GM18861 (cell line): ENCODE measurements around the gene SMC3.
"Not testable (repeated sequence)": the region's sequence is repeated elsewhere in the genome, so short reads cannot be mapped to it uniquely, and the experiment has no call there.

Experiments
- ATAC-seq: cut with Tn5 transposase; IDR thresholded peaks from one replicate; pipeline ENCODE4 v1.9.1; 2021; ENCODE audit not compliant: unreplicated experiment

The SMC3 gene

DNA sequence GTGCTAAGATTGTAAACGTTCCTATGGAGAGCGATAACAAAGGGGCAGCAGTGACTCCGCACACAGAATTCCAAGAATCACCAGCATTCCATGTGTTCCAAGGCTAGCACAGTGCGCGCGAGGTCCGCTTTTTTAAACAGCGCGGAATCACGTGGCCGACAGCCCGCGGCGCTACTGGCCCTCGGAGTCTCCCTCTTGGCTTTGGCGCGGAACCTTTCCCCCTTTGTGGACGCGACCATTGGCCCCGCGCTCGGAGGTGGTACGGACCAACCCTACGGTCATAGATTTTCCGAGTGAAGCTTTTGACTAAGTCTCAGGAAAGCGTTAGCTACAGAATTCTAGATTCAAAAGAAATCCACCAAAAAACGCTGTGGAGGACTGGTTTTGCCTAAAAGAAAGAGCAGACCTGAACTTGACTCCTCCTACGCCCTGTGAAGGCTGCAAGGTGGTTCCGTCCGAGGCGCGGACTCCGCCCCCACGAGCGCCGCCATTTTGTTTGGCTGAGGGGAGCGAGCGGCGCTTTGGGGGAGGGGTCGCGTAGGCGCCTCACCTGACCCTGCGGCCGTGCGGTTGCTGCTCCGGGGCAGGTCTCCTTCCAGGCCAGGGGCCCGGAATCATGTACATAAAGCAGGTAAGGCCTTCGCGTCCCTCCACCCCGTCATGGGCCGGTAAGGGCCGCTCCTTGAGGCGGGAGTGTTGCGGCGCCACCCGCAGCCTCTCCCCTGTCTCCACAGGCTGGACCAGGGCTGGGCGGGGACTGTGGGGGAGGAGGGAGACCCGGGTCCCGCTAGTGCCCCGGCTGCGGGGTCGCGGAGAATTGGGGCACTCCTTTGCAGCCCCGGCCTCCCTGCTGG, at the start of gene SMC3:
SMC3 (plus strand) TSS at position 495 of the 854 bp plus-strand sequence; CDS start at position 617, 122 bp downstream.
- ATAC-seq, result peak; percentile 82

DNA sequence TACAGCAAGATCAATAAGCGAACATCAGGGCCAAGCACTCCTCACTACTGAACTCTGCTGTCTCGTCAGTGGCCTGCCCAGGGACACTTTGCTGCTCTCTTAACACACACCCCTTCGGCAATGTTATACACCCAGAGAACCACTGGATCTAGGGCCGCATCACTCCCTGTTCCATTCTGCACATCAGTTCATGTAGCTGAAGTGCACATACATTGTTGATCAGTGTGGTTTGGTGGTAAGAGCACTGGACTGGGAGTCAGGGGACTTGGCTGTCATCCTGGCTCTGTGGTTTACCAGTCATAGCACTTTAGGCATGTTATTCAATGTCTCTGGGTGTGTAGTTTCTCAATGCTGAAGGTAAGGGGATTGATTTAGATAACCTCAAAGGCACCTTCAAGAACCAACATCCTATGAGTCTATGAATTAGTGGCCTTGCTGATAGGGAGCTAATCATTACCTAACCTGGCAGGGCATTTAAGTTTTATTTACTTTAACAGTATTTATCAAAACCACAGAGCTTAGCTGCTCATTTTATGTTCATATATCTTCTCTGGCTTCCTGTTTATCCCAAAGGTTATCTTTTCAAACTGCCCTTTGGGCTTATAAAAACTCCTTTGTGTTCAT, 45.0 kb upstream of the SMC3 start:
- ATAC-seq, result peak; percentile 57

DNA sequence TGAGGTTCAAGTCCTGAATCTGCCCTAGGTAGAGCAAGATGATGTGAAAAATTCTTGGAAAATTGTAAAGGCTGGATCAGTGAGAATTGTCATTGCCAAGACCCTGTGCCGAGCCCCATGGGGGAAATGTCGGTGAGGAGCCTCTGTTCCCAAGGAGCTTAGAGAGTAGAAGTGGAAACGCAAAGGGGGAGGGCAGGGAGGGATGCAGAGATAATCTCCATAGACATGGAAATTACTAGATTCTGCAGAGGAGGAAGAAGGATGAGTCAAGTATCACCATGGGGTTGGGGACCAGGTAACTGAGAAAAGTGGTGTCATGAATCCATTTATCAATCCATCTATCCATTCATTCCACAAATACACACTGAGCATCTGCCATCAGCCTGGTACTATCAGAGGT, 43.8 kb upstream of the SMC3 start:
- no peak for ATAC-seq

DNA sequence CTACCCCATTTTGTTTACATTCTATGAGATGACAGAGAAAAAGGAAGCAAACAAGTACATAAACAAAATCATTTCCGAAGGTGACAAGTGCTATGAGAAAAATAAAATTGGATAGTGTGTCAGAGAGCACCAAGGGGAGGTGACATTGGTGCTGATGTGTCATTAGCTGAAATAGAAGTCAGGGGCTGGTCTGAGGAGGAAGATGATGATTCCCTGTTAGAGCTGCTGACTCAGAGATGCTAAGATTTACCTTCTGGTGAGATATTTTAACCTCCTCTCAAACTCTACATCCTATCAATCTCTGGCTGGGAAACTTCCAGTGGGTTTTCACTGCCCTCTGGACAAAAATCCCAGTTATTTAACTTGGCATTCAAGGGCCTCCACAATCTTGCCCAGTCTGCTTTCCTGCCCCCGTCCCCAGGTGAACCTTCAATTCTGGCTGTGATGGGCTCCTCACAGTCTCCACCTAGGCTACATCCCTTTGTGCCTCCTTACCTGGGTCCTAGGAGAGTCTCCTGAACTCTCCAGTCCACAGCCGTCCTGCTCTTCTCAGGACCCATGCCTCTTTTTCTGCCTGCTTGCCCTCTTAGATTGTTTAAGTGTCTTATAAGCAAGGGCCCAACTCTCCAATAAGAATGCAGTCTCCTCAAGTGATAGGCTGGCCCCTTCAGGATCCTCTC, 43.2 kb upstream of the SMC3 start:
- ATAC-seq, result no peak

DNA sequence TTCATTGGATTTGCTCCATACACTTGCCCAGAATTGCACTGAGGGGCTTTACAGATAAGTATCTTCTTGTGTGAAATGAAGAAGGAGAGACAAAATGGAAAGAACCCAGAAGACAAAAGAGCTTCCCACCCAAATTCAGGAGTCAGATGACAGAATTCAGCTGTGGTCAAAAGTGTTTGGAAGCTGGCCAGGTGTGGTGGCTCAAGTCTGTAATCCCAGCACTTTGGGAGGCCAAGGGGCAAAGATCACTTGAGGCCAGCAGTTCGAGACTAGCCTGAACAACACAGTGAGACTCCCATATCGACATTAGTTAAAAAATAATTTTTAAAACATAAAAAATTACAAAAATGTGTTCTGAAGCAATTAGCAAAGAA, 42.6 kb upstream of the SMC3 start:
- ATAC-seq, result no peak

DNA sequence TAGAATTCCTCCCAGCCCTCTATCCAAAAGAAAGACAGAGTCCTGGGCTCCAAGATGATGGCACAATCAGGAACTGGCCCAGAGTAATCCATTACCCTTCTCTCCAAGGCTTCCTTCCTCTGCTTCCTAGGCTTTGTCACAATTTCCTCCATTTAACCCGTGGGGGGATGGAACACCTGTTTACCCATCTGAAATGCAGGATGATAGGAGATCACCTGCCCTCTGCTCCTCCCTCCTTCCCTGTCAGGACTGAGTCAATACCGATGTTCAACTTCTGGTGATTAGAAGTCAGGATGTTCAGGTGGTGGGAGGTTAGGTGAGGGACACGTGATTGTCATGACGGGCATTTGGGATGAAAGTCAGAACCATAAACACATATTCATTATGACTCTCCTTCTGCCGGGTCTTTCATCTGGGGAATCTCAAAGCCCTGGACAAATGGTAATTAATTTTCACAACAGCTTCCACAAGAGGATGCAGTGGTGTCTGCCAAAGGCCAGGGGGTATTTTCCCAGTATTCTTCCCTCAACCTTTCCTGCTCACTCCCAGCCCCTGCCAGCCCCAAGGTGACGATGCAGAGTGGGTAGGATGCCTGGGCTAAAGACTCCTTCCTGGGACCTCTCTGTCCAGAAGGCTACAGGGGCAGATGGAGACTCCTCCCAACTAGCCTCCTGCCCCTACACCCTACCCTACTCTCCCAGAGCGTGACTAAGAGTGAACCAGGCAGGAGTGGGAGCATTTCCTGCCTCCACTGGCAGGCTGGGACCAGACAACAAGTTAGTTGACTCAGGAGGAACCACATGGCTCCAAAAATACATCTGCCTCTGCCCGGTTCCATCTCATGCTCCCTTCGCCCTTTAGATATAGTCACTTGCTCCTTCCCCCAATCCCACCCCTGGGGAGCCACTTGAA, 41.9 kb upstream of the SMC3 start:
- no peak for ATAC-seq

DNA sequence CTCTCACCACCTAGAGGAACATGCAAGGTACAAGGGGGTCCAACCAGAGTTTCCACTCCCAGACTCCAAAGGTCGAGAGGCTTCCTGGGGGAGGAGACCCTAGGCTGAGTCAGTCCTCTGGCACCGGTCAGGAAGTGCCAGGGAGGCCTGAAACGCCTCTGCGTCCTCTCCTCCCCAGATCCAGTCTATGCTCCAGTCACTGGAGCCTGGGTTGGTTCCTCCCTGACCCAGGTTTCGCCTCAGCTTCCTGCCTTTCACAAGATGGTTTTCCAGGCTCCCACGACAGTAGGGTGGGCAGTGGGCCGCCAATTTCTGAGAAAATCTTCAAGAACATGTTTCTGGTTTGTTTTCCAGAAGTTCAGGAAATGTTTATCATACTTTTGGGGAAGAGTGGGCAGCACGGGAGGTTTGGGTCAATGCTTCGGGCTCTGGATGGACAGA, 39.7 kb upstream of the SMC3 start:
- ATAC-seq, result no peak

DNA sequence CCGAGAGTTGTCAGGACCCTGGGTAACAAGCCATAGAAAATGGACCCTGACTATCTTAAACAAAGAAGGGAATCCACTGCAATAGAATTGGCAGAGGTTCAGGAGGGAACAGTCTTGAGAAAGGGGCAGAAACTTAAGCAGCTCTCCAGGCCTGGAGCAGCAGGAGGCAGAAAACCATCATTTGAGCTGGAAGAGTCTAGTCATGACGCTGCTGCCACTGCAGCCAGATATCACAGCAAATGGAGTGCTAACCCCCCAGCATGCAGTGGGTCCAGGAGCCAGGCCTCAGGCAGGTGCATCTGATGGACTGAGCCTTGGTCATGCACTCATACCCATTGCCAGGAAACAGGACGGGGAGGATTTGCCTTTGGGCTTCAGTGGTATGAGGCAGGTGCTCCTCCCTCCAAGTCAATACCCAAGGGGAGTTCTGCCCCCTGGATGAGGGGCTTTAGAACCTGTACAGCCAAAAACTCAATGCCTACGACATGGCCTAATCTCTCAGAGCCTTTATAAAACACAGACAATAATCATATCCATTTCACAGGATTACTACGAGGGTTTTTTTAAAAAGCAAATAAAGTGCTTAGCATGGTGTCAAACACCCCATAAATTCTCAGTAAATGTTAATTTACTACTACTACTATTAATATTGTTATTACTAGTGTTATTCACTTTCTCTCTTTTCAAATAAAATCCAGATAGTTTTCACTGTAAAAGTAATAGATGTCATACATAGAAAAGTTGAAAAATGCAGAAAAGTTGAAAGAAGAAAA, 39.1 kb upstream of the SMC3 start:
- ATAC-seq, result peak; percentile 13

DNA sequence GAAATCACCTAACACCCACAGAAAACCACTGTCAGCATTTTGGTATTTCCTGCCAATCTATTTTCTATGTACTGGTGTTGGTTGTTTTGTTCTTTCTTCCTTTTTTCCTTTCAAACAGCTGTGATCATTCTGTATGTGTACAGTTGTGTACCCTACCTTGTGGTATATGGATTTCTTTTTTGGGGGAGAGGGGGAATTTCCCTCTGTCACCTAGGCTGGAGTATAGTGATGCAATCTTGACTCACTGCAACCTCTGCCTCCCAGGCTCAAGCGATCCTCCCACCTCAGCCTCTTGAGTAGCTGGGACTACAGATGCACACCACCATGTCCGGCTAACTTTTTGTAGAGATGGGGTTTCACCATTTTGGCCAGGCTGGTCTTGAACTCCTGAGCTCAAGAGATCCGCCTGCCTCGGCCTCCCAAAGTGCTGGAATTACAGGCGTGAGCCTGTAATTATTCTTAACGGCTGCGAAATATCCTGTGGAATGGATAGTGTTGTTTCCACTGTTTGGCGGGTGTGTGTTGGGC, 38.4 kb upstream of the SMC3 start:
- ATAC-seq, result peak; percentile 71

DNA sequence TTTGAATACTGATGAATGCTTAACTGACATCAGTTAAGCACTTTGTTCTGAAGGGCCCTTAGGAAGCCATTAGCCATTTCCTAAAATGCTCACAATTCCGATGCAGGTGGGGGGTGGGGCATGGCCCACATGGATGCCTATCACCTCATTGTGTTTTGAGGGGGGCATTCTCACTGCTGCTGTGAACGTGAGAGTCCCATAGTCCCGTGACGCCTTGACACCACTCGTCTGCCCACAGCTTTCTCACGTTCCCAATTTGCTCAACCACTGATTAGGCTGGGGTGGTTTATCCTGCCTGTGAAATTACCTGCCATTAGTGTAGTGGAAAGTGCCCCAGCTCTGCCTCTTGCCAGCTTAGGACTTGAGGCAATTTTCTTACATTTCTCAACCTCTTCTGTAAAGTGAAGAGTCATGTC, 37.9 kb upstream of the SMC3 start:
- ATAC-seq, result no peak

DNA sequence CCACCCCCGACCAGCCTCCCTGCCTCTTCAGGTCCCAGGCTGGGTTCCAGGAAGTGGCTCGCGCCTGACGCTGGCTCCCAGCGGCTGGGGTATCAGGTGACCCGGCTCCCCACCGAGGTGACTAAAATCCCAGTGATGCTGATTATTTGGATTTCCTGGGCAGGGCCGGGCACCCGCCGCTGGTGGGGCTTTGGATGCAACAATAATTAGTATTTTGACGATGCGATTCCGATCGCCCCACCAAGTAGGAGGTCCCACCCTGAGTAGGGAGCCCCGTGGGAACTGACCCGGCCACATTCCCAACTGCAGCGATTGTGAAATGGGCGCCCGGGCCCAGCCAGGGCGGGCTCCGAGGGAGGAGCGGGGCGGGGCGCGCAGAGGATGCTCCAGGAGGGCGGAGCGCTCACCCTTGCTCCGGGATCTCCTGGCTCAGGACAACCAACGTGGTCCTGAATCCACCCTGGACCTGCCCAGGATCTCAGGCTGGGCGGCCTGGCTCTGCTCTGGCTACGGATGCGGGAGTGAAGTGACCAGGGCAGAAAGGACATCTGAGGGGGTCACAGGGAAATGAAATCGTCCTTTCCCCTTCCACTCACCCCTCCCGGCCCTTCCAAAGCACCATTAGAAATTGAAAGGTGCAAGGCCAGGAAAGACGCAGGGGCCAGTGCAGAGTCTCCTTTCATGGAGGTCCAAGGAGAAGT, 37.2 kb upstream of the SMC3 start:
- ATAC-seq, result no peak

DNA sequence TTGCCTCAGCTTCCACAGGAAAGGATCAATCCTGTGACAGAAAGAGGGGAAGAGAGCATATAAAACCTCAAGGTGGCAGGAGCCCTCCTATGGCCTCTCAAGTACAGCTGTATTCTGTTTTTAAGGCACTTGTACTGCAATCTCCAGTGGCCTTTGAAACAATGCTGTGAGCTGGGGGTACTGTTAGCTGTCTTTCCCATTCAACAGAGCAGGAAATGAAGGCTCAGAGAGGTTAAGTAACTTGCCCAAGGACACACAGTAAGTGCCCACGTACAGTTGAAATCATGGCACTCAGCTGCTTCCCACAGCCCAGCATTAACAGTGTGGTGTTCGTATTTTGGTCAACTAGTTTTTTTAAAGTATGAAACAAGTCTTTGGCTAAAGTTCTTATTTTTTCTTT, 35.8 kb upstream of the SMC3 start:
- ATAC-seq, result no peak

DNA sequence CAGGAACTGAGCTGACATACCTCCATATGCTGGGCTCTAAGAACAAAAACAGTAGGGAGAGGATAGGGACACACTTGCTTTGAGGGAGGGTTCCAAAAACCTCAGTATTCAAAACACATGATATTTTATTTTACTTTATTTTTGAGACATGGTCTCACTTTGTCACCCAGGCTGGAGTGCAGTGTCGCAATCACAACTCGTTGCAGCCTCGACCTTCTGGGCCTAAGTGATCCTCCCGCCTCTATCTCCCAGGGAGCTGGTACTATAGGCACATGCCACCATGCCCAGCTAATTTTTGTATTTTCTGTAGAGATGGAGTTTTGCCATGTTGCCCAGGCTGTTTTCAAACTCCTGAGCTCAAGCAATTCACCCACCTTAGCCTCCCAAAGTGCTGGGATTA, 34.9 kb upstream of the SMC3 start:
- ATAC-seq, result not testable (repeated sequence)

DNA sequence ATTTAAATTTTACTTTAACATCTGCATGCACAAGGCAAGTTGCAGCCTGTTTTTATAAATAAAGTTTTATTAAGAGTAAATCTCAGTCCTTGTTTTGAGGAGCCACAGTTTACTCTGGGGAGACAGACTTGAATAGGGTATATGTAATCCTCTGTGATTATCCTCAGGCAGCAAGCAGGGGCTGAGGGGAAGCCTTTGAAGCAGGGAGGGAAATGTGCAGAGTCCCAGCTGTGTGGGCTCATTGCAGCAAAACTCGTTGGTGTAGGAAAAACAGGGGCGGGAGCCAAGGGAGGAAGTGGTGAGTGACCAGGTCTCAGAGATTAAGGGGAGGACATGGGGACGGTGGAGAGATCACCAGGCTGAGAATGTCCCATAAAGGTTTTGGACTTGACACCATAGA, 34.3 kb upstream of the SMC3 start:
- no peak for ATAC-seq

DNA sequence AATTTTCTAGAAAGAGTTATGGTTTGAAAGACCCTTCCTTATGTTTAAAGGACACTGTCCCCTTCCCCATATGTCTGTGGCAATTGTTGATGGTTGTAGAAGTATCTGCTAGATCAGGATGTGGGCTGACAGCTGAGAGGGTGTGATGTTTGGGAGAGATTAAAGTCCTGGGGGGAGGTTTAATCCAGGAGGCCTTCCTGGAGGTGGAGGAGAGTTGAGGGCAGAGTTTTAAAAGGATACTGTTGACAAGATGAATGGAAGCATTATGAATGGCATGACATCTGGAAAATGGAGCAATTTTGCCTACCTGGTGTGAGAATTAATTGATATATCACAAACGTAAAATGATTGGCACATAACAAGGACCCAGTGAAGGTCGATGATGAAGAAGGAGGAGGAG, 32.9 kb upstream of the SMC3 start:
- no peak for ATAC-seq

DNA sequence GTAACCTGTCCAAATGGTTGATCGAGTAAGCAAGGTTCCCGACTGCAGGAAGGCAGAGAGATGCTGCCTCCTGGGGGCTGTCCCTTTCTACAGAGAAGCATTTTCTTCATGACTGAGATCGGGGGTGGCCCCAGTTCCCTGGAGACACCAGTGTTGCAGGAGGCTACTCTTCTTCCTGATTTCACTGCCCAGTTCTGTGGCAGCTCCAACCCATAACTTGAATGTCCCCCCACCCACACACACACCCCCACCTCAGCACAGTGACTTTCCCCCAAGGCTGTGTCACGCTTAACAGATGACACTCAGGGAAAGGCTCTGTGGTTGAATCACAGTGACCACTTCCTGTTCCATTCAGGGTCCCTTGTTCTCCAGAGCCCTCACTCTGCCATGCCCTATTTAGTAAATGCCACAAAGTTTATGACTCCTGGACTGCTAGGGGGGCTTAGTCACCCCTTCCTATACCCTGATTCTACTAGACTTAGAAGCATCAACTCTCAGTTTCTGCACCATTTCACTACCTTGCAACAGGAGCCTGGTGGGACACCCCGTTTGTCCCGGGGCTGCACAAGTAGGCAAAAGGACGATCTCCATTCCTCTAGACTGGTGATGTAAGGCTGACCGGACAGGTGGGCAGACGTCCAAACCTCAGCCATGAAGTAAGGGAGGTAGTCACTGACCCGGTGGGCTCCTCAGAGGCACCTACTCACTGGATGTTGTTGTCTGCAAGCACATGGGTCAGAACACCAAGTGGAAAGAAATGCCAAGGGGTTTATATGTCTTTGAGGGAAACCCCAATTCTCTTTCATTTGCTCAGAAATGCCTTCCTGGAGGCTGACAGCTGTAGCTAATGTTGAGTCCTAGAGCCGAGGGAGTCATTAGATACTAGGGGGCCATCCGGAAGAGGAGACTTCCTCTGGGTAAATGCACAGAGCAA, 31.3 kb upstream of the SMC3 start:
- peak; percentile 79 for ATAC-seq

DNA sequence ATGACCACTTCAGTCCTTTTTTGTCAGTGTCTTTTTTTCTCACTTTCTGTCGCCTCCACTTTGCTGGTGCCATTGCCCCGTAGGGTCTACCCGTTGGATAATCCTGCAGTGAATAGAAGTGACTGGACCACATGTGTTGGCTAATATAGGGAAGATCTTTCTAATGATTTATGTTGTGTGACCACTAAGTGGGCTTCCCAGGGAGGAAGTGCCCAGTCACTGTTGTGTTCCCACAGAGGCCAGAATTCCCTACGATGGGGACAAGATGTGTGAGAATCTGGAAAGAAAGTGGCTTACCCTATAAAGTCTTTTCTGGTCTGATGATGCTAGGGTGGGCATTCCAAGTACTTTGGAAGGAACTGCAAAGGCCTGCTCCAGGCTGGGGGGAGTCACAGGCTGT, 28.4 kb upstream of the SMC3 start:
- no peak for ATAC-seq

DNA sequence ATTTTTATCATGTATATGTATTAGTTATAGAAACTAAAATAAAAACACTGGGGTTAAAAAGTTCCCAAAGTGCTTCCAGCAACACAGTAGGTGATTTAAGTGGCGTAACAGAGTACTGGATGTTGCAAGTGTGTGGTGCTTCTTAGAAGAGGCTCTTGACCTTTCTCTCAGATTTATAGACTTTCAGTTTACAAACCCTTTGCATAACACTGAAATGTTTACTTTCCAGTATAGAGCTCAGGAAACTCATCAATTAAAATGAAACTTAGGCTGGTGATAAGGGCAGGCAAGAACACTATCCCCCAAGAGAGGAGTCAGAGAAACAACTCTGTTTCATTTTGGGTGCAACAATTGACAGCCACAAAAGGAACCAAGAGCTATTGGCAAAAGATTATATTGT, 27.5 kb upstream of the SMC3 start:
- ATAC-seq, result no peak
